A673 (cell line): ENCODE measurements around the gene CMPK1. TPM values are rescaled to one million over a fixed set of nuclear protein-coding genes. Genes with fewer than 3 reads are reported as not detected.

ENCODE experiments used
- BruUV-seq: library from RNA; stranded (reverse); fragments of 400-500 nt; replicated peaks from 2 replicates; lab custom pipeline; 2021; lab: Mats Ljungman, UMichigan
- CTCF ChIA-PET: fragments of 300-600 bp; sonication (Branson Sonifier 250); formaldehyde crosslinking; loops from one replicate; lab custom pipeline; 2022; ENCODE audit warnings: antibody characterized with exemption; lab: Charles Lee
- POLR2A ChIA-PET: fragments of 300-600 bp; sonication (Branson Sonifier 250); formaldehyde crosslinking; loops from one replicate; lab custom pipeline; 2022; ENCODE audit warnings: antibody characterized with exemption; ENCODE audit not compliant: low non-redundant PET; lab: Charles Lee
- DNase-seq: peaks from one replicate; pipeline ENCODE4 v3.0.0-alpha.2; 2015; ENCODE audit warnings: low spot score
- H3K27ac ChIP-seq: fragments of 200-600 bp; sonication (generic); 2 replicates; pipeline ENCODE4 v1.5.1; 2016; ENCODE audit warnings: mixed run types, low read depth, mild to moderate bottlenecking, mixed read lengths, antibody characterized with exemption, low read length; ENCODE audit not compliant: poor library complexity, severe bottlenecking
- H3K27me3 ChIP-seq: fragments of 200-600 bp; sonication (generic); replicated peaks from 2 replicates; pipeline ENCODE4 v1.6.1; 2017; ENCODE audit warnings: mixed run types, low read depth, mild to moderate bottlenecking, mixed read lengths, antibody characterized with exemption, low read length; ENCODE audit not compliant: insufficient read depth, poor library complexity
- H3K36me3 ChIP-seq: fragments of 200-600 bp; sonication (generic); 2 replicates; pipeline ENCODE4 v1.6.1; 2016; ENCODE audit warnings: mixed run types, mild to moderate bottlenecking, mixed read lengths, antibody characterized with exemption, low read length; ENCODE audit not compliant: insufficient read depth, poor library complexity, severe bottlenecking
- H3K4me1 ChIP-seq: fragments of 200-600 bp; sonication (generic); 2 replicates; pipeline ENCODE4 v1.6.1; 2017; ENCODE audit warnings: mixed run types, mild to moderate bottlenecking, mixed read lengths, antibody characterized with exemption, low read length; ENCODE audit not compliant: insufficient read depth, poor library complexity, severe bottlenecking
- H3K4me3 ChIP-seq: fragments of 200-600 bp; sonication (generic); 2 replicates; pipeline ENCODE4 v1.5.1; 2016; ENCODE audit warnings: low read depth, mixed run types, mild to moderate bottlenecking, mixed read lengths, low read length; ENCODE audit not compliant: poor library complexity, severe bottlenecking
- H3K9me3 ChIP-seq: fragments of 200-600 bp; sonication (generic); 2 replicates; pipeline ENCODE4 v1.6.1; 2016; ENCODE audit warnings: mixed run types, low read depth, mild to moderate bottlenecking, mixed read lengths, antibody characterized with exemption, low read length; ENCODE audit not compliant: poor library complexity, severe bottlenecking
- CTCF ChIP-seq: fragments of 300-800, 200-600 bp; sonication (generic); conservative IDR thresholded peaks from 2 replicates; pipeline ENCODE4 v1.5.1; 2017; ENCODE audit warnings: low read depth, mild to moderate bottlenecking, antibody characterized with exemption, low read length, moderate library complexity, mixed read lengths
- EZH2 ChIP-seq: fragments of 200-600 bp; sonication (generic); IDR thresholded peaks from 2 replicates; pipeline ENCODE4 v1.6.1; 2017; ENCODE audit warnings: borderline replicate concordance, low read depth, mild to moderate bottlenecking, mixed read lengths, antibody characterized with exemption, low read length; ENCODE audit not compliant: poor library complexity, severe bottlenecking
- intact Hi-C: fragments of 100-400 bp; cut with micrococcal nuclease; formaldehyde crosslinking; loops from one replicate; pipeline ENCODE4 v1.10.0; 2022; ENCODE audit not compliant: unreplicated experiment
- total RNA-seq: library from RNA; stranded (reverse); gene quantifications from 2 replicates; pipeline ENCODE4 v1.2.3, GENCODE V29; 2021

Gene CMPK1
- total RNA-seq, 1 experiment from 2014 or later, result 69.4 TPM

DNA sequence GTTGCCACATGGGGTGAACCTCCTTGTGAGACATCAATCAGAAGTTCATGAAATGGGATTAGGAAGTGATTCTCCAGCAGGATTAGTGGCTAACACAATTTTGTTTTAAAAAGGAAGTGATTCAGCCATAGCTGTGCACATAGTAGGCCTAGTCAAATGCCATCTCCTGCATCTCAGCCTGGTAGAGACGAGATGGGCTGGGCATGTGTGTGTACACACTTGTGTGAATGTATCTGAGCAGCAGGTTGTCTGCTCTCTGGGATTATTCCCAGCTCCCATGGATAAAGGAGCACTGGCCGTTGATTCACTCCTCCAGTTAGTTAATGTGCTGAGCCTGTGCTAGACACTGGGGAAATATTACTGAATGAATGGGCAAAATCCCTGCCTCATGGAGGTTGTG, 84.5 kb downstream of the CMPK1 start:
- no TSS peak for BruUV-seq
- ChIA-PET CTCF (no interaction called here), POLR2A (no interaction called here)
- H3K4me3 ChIP-seq, result no peak overlapping the region
- TF ChIP-seq EZH2, result no peak
- TF ChIP-seq CTCF, result no peak
- H3K4me1 ChIP-seq, result no peaks in the 10 kb centered on the region
- DNase-seq, result no peak
- intact Hi-C loops, result no loop called here
- H3K9me3 ChIP-seq, result no peaks in the 10 kb centered on the region
- H3K36me3 ChIP-seq, result no peaks in the 10 kb centered on the region
- peaks cover 73% of the 10 kb centered on the region for H3K27me3 ChIP-seq
- H3K27ac ChIP-seq, result no peak overlapping the region

DNA sequence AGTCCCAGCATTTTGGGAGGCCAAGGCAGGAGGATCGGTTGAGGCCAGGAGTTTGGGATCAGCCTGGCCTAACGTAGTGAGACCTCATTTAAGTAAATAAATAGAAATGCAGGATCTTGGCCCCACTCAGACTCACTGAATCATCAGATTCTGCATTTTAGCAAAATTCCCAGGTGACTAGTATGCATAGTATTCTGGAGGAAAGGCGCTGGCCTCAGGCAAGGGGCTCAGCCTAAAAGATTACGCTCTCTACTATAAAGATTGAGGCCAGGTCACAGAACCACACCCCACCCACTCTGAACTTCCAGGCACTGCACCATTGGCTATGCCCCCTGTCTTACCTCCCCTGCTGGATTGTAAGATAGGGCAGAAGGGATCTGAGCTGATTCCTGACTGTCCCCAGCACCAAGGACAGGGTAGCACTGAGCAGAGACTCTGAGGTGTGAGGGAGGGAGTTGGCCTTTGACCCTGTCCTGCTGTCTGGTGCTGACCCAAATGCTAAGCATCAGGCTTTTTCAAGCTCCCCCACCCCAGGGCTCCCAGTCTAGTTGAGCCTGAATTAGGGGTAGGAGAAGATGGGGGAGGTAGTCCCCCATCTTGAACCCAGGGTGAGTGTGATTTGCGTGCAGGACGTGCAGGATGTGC, 85.2 kb downstream of the CMPK1 start:
- TF ChIP-seq CTCF, result no peak
- TF ChIP-seq EZH2, result no peak
- ChIA-PET CTCF (no interaction called here), POLR2A (no interaction called here)
- Histone ChIP-seq H3K9me3 (no peaks in the 10 kb centered on the region), H3K4me3 (no peak overlapping the region), H3K36me3 (no peaks in the 10 kb centered on the region), H3K4me1 (no peaks in the 10 kb centered on the region), H3K27ac (no peak overlapping the region), H3K27me3 (peaks cover 76% of the 10 kb centered on the region)
- intact Hi-C loops, result no loop called here
- no peak for DNase-seq
- no TSS peak for BruUV-seq

- H3K9me3 ChIP-seq, result no peaks in the 10 kb centered on the region
- no peak for DNase-seq
- BruUV-seq, result no TSS peak
- peaks cover 59% of the 10 kb centered on the region for H3K27me3 ChIP-seq
- H3K4me3 ChIP-seq, result no peak overlapping the region
- CTCF ChIA-PET, result interaction anchor here (0.7 to 1.1 kb wide), 2 partner anchors 9 to 12 kb away, joined by 3 read pairs; no protein-coding TSS in a partner anchor
- H3K4me1 ChIP-seq, result no peaks in the 10 kb centered on the region
- H3K27ac ChIP-seq, result no peak overlapping the region
- intact Hi-C loops, result loop anchor here (5.0 kb wide), 2 partner anchors 33 to 228 kb away; partner anchors contain the start of gene PDZK1IP1
- TF ChIP-seq EZH2 (no peak), CTCF (no peak)
- POLR2A ChIA-PET, result no interaction called here
- no peaks in the 10 kb centered on the region for H3K36me3 ChIP-seq
Observed at GRCh38 chr1:47420547-47420946, 87.0 kb downstream of the CMPK1 start.
